ENCODE results near the gene GEMIN2. TPM values are rescaled to one million over a fixed set of nuclear protein-coding genes. Genes with fewer than 3 reads are reported as not detected.
"Not testable (repeated sequence)": the region's sequence is repeated elsewhere in the genome, so short reads cannot be mapped to it uniquely, and the experiment has no call there.

GEMIN2 gene
- total RNA-seq, 4 donors from 2014 or later, result 9.9 to 19.5 (median 13.0) TPM

DNA sequence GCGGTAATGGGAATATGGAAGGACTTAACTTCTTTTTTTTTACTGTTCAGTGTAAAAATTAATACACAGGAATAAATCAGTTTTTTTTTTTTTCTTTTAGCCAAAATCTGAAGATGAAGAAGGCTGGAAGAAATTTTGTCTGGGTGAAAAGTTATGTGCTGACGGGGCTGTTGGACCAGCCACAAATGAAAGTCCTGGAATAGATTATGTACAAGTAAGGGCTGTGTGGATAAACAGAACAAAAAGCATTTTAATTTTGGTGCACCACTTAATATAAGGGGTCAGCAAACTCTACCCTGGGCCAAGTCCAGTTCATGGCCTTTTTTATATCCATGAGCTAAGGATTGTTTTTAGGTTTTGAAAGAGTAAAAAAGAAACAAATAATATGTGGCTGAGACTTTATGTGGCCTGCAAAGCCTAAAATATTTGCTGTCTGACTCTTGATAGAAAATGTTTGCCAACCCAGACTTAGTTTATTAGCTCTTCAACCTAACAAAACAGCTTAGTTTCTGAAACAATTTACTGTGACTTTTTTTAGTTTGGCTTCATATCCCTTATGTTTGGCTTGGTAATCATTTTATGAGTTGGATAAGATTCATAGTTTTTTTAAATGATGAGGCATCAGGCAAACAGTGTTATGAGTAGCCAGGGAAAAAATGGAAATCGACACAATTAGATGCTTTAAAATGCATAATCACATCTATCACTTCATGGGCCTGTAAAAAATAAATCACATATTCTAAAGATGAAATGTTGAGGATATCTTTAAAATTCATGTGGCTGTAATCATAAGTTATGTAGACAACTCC is 8.4 kb downstream of the GEMIN2 start:
- H3K27ac ChIP-seq, result no peak overlapping the region
- H3K9me3 ChIP-seq, result no peaks in the 10 kb centered on the region
- DNase-seq (ENCODE audit: low spot score in 2 of 2), result no peak
- no peaks in the 10 kb centered on the region for H3K27me3 ChIP-seq
- TF ChIP-seq, protein P1, sequence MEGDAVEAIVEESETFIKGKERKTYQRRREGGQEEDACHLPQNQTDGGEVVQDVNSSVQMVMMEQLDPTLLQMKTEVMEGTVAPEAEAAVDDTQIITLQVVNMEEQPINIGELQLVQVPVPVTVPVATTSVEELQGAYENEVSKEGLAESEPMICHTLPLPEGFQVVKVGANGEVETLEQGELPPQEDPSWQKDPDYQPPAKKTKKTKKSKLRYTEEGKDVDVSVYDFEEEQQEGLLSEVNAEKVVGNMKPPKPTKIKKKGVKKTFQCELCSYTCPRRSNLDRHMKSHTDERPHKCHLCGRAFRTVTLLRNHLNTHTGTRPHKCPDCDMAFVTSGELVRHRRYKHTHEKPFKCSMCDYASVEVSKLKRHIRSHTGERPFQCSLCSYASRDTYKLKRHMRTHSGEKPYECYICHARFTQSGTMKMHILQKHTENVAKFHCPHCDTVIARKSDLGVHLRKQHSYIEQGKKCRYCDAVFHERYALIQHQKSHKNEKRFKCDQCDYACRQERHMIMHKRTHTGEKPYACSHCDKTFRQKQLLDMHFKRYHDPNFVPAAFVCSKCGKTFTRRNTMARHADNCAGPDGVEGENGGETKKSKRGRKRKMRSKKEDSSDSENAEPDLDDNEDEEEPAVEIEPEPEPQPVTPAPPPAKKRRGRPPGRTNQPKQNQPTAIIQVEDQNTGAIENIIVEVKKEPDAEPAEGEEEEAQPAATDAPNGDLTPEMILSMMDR (IDR thresholded peaks at IDR 0.05), result no peak
- TF ChIP-seq POLR2AphosphoS5 (IDR thresholded peaks at IDR 0.05), result no peak
- TF ChIP-seq EP300 (IDR thresholded peaks at IDR 0.05), result no peak
- TF ChIP-seq POLR2A (IDR thresholded peaks at IDR 0.05), result no peak
- H3K4me1 ChIP-seq, result no peaks in the 10 kb centered on the region
- no peak overlapping the region for H3K4me3 ChIP-seq
- peaks cover 72% of the 10 kb centered on the region for H3K36me3 ChIP-seq
- WGBS, result 75% methylated on average over 3 of the region's 3 CpGs

DNA sequence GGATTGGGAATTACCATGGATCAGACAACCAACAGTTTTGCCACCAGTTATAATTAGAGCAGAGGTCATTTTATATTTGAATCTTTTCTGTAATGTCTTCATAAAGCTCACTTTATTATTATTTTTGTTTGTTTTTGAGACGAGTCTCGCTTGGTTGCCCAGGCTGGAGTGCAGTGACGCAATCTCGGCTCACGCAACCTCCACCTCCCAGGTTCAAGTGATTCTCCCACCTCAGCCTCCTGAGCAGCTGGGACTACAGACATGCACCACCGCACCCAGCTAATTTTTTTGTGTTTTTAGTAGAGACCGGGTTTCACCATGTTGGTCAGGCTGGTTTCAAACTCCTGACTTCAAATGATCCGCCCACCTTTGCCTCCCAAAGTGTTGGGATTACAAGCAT is 23.7 kb downstream of the GEMIN2 start:
- H3K27ac ChIP-seq; H3K4me3 ChIP-seq; DNase-seq (ENCODE audit: low spot score in 2 of 2); H3K27me3 ChIP-seq; H3K9me3 ChIP-seq; H3K4me1 ChIP-seq: not testable (repeated sequence)
- H3K36me3 ChIP-seq, result peaks cover 53% of the 10 kb centered on the region
- 96% methylated on average over 8 of the region's 8 CpGs for WGBS

DNA sequence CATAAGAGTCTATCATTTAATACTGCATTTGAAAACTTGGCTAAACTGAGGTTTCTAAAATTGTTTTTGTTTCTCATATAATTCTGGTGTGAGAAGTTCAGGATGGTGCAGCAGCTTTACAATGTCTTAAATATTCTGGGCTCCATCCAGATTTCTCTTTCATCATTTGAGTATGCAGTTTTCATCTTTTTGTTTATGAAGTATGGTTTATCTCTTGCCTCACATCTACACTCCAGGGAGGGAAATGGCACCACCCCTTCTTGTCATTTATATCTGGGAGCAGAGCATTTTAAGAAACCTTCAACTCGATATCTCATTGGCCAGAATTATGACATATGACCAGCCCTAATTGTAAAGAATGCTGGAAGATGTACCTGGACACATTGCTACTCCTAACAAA is 24.3 kb downstream of the GEMIN2 start:
- no peak for TF ChIP-seq POLR2AphosphoS5 (IDR thresholded peaks at IDR 0.05)
- Histone ChIP-seq H3K9me3 (no peaks in the 10 kb centered on the region), H3K4me1 (no peaks in the 10 kb centered on the region), H3K36me3 (peaks cover 53% of the 10 kb centered on the region), H3K27ac (no peak overlapping the region), H3K27me3 (no peaks in the 10 kb centered on the region), H3K4me3 (no peak overlapping the region)
- WGBS, result 91% methylated on average over 1 of the region's 1 CpG
- no peak for DNase-seq (ENCODE audit: low spot score in 2 of 2)

DNA sequence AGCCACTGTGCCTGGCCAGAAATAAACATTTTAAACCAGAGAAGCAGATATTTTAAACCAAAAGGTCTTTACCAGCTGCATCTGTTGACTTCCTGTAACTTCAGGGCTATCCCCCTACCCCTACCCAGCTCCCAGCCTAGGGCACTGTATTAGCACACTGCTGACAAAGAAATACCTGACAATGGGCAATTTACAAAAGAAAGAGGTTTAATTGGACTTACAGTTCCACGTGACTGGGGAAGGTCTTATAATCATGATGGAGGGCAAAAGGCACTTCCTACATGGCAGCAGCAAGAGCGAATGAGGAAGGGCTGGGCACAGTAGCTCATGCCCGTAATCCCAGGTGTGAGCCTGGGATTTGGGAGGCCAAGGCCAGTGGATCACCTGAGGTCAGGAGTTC is 26.0 kb downstream of the GEMIN2 start:
- WGBS, result 94% methylated on average over 3 of the region's 3 CpGs
- Histone ChIP-seq H3K27me3 (no peaks in the 10 kb centered on the region), H3K9me3 (no peaks in the 10 kb centered on the region), H3K4me3 (no peak overlapping the region), H3K27ac (no peak overlapping the region), H3K4me1 (no peaks in the 10 kb centered on the region), H3K36me3 (peaks cover 45% of the 10 kb centered on the region)
- DNase-seq (ENCODE audit: low spot score in 2 of 2), result no peak
- TF ChIP-seq, protein P1 (IDR thresholded peaks at IDR 0.05), result no peak
- TF ChIP-seq EP300 (IDR thresholded peaks at IDR 0.05) (no peak), POLR2A (IDR thresholded peaks at IDR 0.05) (no peak), POLR2AphosphoS5 (IDR thresholded peaks at IDR 0.05) (no peak)

DNA sequence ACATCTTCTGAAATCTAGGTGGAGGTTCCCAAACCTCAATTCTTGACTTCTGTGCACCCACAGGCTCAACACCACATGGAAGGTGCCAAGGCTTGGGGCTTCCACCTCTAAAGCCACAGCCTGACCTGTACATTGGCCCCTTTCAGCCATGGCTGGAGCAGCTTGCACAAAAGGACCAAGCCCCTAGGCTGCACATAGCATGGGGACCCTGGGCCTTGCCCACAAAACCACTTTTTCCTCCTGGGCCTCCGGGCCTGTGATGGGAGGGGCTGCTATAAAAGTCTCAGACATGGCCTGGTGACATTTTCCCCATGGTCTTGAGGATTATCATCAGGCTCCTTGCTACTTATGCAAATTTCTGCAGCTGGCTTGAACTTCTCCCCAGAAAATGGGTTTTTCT is 27.5 kb downstream of the GEMIN2 start:
- H3K36me3 ChIP-seq, result peaks cover 31% of the 10 kb centered on the region
- H3K4me3 ChIP-seq; H3K9me3 ChIP-seq; H3K27me3 ChIP-seq; H3K27ac ChIP-seq; H3K4me1 ChIP-seq; DNase-seq (ENCODE audit: low spot score in 2 of 2): not testable (repeated sequence)
- 100% methylated on average over 1 of the region's 1 CpG for WGBS

DNA sequence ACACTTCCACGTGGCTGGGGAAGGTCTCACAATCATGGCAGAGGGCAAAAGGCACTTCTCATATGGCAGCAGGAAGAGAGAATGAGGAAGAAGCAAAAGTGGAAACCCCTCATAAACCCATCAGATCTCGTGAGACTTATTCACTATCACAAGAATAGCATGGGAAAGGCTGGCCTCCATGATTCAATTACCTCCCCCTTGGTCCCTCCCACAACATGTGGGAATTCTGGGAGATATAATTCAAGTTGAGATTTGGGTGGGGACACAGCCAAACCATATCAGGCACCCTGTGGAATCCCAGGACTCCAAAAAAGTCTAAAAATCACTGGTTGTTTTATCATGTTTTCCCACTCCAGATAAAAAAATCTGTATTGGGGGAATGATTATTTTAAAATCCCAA is 29.1 kb downstream of the GEMIN2 start:
- H3K4me1 ChIP-seq; DNase-seq (ENCODE audit: low spot score in 2 of 2); H3K27me3 ChIP-seq; H3K9me3 ChIP-seq; H3K4me3 ChIP-seq; H3K27ac ChIP-seq: not testable (repeated sequence)
- peaks cover 31% of the 10 kb centered on the region for H3K36me3 ChIP-seq
- 80% methylated on average over 2 of the region's 2 CpGs for WGBS

DNA sequence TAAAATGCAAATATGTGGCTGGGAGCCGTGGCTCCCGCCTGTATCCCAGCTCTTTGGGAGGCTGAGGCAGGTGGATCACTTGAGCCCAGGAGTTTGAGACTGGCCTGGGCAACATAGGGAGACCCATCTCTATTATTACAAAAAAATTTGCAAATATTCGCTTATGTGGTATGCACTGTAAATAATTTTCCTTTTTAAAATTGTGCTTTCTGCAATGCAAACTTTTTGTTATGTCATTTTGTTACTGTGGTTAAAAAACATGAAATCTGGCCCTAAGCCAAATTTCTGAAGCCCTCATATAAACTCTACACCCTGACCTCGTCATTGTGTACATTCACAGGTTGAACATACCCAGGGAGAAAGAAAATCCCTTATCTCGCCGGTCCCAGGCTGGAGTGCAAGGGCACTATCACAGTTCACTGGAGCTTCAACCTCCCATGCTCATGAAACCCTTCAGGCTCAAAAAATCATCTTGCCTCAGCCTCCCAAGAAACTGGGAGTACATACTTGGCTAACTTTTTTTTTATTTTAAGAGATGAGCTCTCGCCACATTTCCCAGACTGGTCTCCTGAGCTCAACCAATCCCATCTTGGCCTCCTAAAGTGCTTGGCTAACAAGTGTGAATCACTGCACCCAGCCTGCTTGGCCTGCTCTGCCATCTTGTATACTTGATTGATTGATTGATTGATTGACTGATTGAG is 31.3 kb downstream of the GEMIN2 start:
- H3K36me3 ChIP-seq, result peaks cover 45% of the 10 kb centered on the region
- H3K4me1 ChIP-seq, result no peaks in the 10 kb centered on the region
- TF ChIP-seq, protein P1 (IDR thresholded peaks at IDR 0.05), result no peak
- no peak for TF ChIP-seq POLR2A (IDR thresholded peaks at IDR 0.05)
- TF ChIP-seq EP300 (IDR thresholded peaks at IDR 0.05), result no peak
- no peak for TF ChIP-seq POLR2AphosphoS5 (IDR thresholded peaks at IDR 0.05)
- H3K4me3 ChIP-seq, result no peak overlapping the region
- H3K9me3 ChIP-seq, result no peaks in the 10 kb centered on the region
- H3K27me3 ChIP-seq, result no peaks in the 10 kb centered on the region
- 90% methylated on average over 7 of the region's 7 CpGs for WGBS
- H3K27ac ChIP-seq, result no peak overlapping the region
- no peak for DNase-seq (ENCODE audit: low spot score in 2 of 2)

Measured in suprapubic skin (tissue), 4 donors.